Kidney (tissue), 14 donors: ENCODE data around the gene ISG15. TPM values are rescaled to one million over a fixed set of nuclear protein-coding genes. Genes with fewer than 3 reads are reported as not detected.
A peak's percentile ranks its signal among the peaks of the same experiment; 100 is the strongest.

ENCODE experiments used
- DNase-seq, 5 donors: peaks; one replicate each; pipeline ENCODE4 v3.0.0-alpha.2; 2013 to 2020
- FAIRE-seq: peaks from 2 replicates; lab custom pipeline; 2012; peaks lifted over from hg19 to GRCh38; lab: Jason Lieb, UNC
- H3K27ac ChIP-seq, 2 donors: one replicate each; pipeline ENCODE4 v1.7.0; 2013; ENCODE audit warnings: low read depth in 2 of 2, low read length in 2 of 2, inconsistent platforms in 1 of 2
- H3K27me3 ChIP-seq: one replicate; pipeline ENCODE4 v1.7.1; 2013; ENCODE audit warnings: low read length, inconsistent platforms; ENCODE audit not compliant: control insufficient read depth, insufficient read depth
- H3K36me3 ChIP-seq, 3 donors: one replicate each; pipeline versions ENCODE4 v1.7.0 to v1.7.1; 2013; ENCODE audit warnings: low read length in 3 of 3, control low read depth in 1 of 3, inconsistent platforms in 1 of 3; ENCODE audit not compliant: insufficient read depth in 3 of 3, control insufficient read depth in 2 of 3
- H3K4me1 ChIP-seq, 3 donors: one replicate each; pipeline versions ENCODE4 v1.7.0 to v1.7.1; 2013; ENCODE audit warnings: low read length in 3 of 3, inconsistent platforms in 1 of 3, low read depth in 1 of 3; ENCODE audit not compliant: control insufficient read depth in 2 of 3, insufficient read depth in 2 of 3
- H3K4me3 ChIP-seq, 3 donors: one replicate each; pipeline versions ENCODE4 v1.7.0 to v1.8.1; 2013; ENCODE audit warnings: low read length in 3 of 3, control low read depth in 1 of 3, inconsistent platforms in 1 of 3
- H3K9ac ChIP-seq, 3 donors: one replicate each; pipeline versions ENCODE4 v1.7.0 to v1.7.1; 2013; ENCODE audit warnings: low read length in 3 of 3, control low read depth in 1 of 3, inconsistent platforms in 1 of 3
- H3K9me3 ChIP-seq, 3 donors: one replicate each; pipeline versions ENCODE4 v1.7.0 to v1.7.1; 2013; ENCODE audit warnings: low read length in 3 of 3, control low read depth in 1 of 3, inconsistent platforms in 1 of 3; ENCODE audit not compliant: control insufficient read depth in 2 of 3, insufficient read depth in 1 of 3
- intact Hi-C: fragments of 100-400 bp; cut with DNase I; formaldehyde crosslinking; loops from one replicate; pipeline ENCODE4 v1.11.1; 2022
- polyA plus RNA-seq: library from polyadenylated mRNA; stranded (reverse); fragments of 350-450 nt; fragmentation: Illumina TruSeq; extraction: RNeasy Lipid Tissue Mini Kit (QIAGEN cat#74804); gene quantifications from one replicate; pipeline ENCODE4 v1.2.3, GENCODE V29; 2014; ENCODE audit warnings: low read depth, low replicate concordance; ENCODE audit not compliant: insufficient read depth
- total RNA-seq: library from RNA; stranded (reverse); fragmentation: NEBNext Ultra II Directional; extraction: Animal tissue kit (Norgen Biotek cat#: 25700); gene quantifications from one replicate; pipeline ENCODE4 v1.2.1, GENCODE V29; 2021
- TF ChIP-seq, protein P1 (sequence below): IDR thresholded peaks from 3 replicates; pipeline ENCODE4 v1.5.1; 2012; ENCODE audit warnings: mild to moderate bottlenecking, moderate library complexity, borderline replicate concordance; ENCODE audit not compliant: insufficient read depth; ENCODE audit errors: extremely low read depth
- donor health status: control.
- donor health status: control.
- donor health status: control.
- donor health status: control.
- donor health status: control.
- donor health status: DM: yes; HTN: yes; CAD: no.
- donor health status: Normal renal cell carcinoma (clear cell type).

ISG15 gene
- total and polyA plus RNA-seq, 2 donors from 2014 or later, result 23.9 to 65.9 TPM

GRCh38 chr1:998745-998994 is 14.6 kb upstream of the ISG15 start:
- no peaks in the 10 kb centered on the region for H3K9me3 ChIP-seq
- intact Hi-C loops, result no loop called here
- peaks cover 0 to 7% (median 0%) of the 10 kb centered on the region in 3 donors for H3K4me1 ChIP-seq
- TF ChIP-seq, protein P1, sequence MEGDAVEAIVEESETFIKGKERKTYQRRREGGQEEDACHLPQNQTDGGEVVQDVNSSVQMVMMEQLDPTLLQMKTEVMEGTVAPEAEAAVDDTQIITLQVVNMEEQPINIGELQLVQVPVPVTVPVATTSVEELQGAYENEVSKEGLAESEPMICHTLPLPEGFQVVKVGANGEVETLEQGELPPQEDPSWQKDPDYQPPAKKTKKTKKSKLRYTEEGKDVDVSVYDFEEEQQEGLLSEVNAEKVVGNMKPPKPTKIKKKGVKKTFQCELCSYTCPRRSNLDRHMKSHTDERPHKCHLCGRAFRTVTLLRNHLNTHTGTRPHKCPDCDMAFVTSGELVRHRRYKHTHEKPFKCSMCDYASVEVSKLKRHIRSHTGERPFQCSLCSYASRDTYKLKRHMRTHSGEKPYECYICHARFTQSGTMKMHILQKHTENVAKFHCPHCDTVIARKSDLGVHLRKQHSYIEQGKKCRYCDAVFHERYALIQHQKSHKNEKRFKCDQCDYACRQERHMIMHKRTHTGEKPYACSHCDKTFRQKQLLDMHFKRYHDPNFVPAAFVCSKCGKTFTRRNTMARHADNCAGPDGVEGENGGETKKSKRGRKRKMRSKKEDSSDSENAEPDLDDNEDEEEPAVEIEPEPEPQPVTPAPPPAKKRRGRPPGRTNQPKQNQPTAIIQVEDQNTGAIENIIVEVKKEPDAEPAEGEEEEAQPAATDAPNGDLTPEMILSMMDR, result no peak
- no peak overlapping the region for H3K9ac ChIP-seq
- H3K27me3 ChIP-seq, result no peaks in the 10 kb centered on the region
- peak in 2 of 5 donors; percentile 64 to 67 for DNase-seq
- FAIRE-seq, result no peak
- H3K4me3 ChIP-seq, result no peak overlapping the region
- H3K36me3 ChIP-seq, result no peaks in the 10 kb centered on the region
- H3K27ac ChIP-seq, result no peak overlapping the region

DNA sequence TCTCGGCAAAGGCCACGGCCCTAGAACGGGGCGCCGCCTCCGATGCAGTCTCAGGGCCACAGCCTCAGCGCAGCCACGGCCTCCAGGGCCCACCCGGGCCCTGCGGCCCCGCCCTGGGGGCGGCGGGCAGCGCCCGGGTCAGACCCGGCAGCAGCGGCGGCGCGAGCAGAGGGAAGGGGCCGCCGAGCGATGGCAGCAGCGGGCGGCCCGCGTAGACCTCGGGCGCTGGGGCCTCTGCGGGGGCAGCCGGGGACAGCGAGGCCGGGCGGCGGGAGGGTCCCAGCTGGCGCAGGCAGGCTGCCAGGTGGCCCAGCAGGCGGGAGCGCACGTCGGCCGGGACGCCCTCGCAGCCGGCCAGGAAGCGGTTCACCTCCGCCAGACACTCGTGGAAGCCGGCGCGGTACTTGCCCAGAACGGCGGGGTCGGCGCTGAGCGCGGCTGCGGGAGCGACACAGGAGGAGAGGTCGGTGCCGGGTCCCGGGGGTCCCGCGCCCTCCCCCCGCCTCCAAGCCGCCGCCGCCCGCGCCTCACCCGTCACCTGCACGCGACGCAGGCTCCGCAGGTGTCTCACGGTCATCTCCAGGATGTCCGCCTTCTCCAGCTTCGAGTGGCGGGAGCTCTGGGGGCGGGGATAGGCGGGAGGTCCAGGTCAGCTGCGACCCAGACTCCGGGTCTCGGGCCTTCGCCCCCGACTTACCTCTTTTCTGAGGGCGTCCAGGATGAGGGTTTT is 14.1 kb upstream of the ISG15 start:
- H3K4me1 ChIP-seq, result peaks cover 0 to 7% (median 0%) of the 10 kb centered on the region in 3 donors
- intact Hi-C loops, result no loop called here
- no peak for FAIRE-seq
- peak in 4 of 5 donors; percentile 43 to 86 (median 75) for DNase-seq
- H3K27ac ChIP-seq, result peak overlapping the region; percentile 80 to 97
- no peaks in the 10 kb centered on the region for H3K9me3 ChIP-seq
- H3K27me3 ChIP-seq, result no peaks in the 10 kb centered on the region
- H3K9ac ChIP-seq, result no peak overlapping the region
- TF ChIP-seq, protein P1, result no peak
- H3K4me3 ChIP-seq, result peak overlapping the region in 2 of 3 donors; percentile 16 to 44
- H3K36me3 ChIP-seq, result no peaks in the 10 kb centered on the region

DNA sequence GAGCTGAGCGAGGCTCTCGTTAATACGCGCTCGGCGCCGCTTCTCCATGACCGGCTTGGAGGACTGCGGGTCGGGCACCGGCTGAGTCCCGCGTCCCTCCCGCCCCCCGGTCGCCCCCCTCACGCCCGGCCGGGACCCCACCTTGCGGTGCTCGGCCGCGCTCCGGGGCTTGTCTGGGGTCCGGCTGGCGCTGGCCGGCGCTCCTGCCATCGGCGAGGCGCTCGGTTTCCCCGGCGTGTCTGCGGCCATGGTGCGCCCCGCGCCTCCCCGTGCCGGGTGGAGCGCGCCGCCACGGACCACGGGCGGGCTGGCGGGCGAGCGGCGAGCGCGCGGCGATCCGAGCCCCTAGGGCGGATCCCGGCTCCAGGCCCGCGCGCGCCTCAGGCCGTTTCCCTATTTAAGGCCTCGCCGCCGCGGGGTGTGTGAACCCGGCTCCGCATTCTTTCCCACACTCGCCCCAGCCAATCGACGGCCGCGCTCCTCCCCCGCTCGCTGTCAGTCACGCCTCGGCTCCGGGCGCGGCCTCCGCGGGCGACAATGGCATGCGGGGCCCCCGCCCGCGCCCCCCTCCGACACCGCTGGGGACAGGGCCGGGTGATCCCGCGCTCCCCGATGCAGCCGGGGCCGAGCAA is 13.5 kb upstream of the ISG15 start, which contains the start of gene HES4:
TSS of gene HES4 (minus strand) at position 373 of the 632 bp plus-strand sequence. CDS start at position 249, 124 bp downstream.
- no peak for FAIRE-seq
- Histone ChIP-seq H3K27ac (peak within 1 kb of the TSS; percentile 90 to 97), H3K4me3 (peak within 1 kb of the TSS; percentile 38 to 59 (median 44)), H3K27me3 (no peaks in the 10 kb centered on the region), H3K9me3 (no peaks in the 10 kb centered on the region), H3K9ac (peak within 1 kb of the TSS; percentile 26 to 58 (median 41)), H3K4me1 (peaks cover 0 to 11% (median 0%) of the 10 kb centered on the region in 3 donors), H3K36me3 (no peaks in the 10 kb centered on the region)
- peak; percentile 92 to 97 (median 94) for DNase-seq
- TF ChIP-seq, protein P1, result no peak
- intact Hi-C loops, result no loop called here
